Osteocyte (in vitro differentiated cells): ENCODE data around the gene VSX1. TPM values are rescaled to one million over a fixed set of nuclear protein-coding genes. Genes with fewer than 3 reads are reported as not detected.

Source experiments
- DNase-seq: peaks from one replicate; pipeline ENCODE4 v3.0.0; 2021; ENCODE audit warnings: mixed read lengths; ENCODE audit not compliant: unreplicated experiment; ENCODE audit errors: extremely low spot score
- H3K27ac Mint-ChIP-seq: one replicate; pipeline ENCODE4 v1.8.0; 2021; ENCODE audit warnings: mild to moderate bottlenecking, mixed read lengths; ENCODE audit not compliant: unreplicated experiment
- H3K27me3 Mint-ChIP-seq: one replicate; pipeline ENCODE4 v1.8.0; 2021; ENCODE audit warnings: mixed read lengths; ENCODE audit not compliant: unreplicated experiment
- H3K36me3 Mint-ChIP-seq: one replicate; pipeline ENCODE4 v1.8.0; 2021; ENCODE audit warnings: mixed read lengths; ENCODE audit not compliant: unreplicated experiment
- H3K4me1 Mint-ChIP-seq: one replicate; pipeline ENCODE4 v1.8.0; 2021; ENCODE audit warnings: mixed read lengths; ENCODE audit not compliant: unreplicated experiment
- H3K4me3 Mint-ChIP-seq: one replicate; pipeline ENCODE4 v1.8.0; 2021; ENCODE audit warnings: mild to moderate bottlenecking, moderate library complexity, mixed read lengths; ENCODE audit not compliant: unreplicated experiment
- H3K9me3 Mint-ChIP-seq: one replicate; pipeline ENCODE4 v1.8.0; 2021; ENCODE audit warnings: mixed read lengths; ENCODE audit not compliant: unreplicated experiment
- CTCF ChIP-seq: fragments of 200-600 bp; sonication (generic); IDR thresholded peaks from 2 replicates; pipeline ENCODE4 v1.5.0; 2021; ENCODE audit warnings: antibody characterized with exemption, mild to moderate bottlenecking, moderate library complexity
- total RNA-seq: library from RNA; stranded (reverse); gene quantifications from 2 replicates; pipeline ENCODE4 v1.2.1, GENCODE V29; 2021

The VSX1 gene
- total RNA-seq, 1 donor from 2014 or later: not detected

GRCh38 chr20:25065625-25066338, 16.2 kb downstream of the VSX1 start:
- peak; percentile 88 for TF ChIP-seq CTCF
- DNase-seq: no peak
- no peak overlapping the region for H3K27ac Mint-ChIP-seq
- H3K27me3 Mint-ChIP-seq: peaks cover 72% of the 10 kb centered on the region
- H3K9me3 Mint-ChIP-seq: no peaks in the 10 kb centered on the region
- no peaks in the 10 kb centered on the region for H3K36me3 Mint-ChIP-seq
- H3K4me1 Mint-ChIP-seq: no peaks in the 10 kb centered on the region
- no peak overlapping the region for H3K4me3 Mint-ChIP-seq

GRCh38 chr20:25065072-25065624, 16.8 kb downstream of the VSX1 start:
- Mint-ChIP-seq H3K9me3 (no peaks in the 10 kb centered on the region), H3K27me3 (peaks cover 74% of the 10 kb centered on the region), H3K36me3 (no peaks in the 10 kb centered on the region), H3K27ac (no peak overlapping the region), H3K4me3 (no peak overlapping the region), H3K4me1 (peaks cover 2% of the 10 kb centered on the region)
- no peak for DNase-seq
- TF ChIP-seq CTCF: no peak

- Mint-ChIP-seq H3K4me3 (no peak overlapping the region), H3K27me3 (peaks cover 73% of the 10 kb centered on the region), H3K27ac (no peak overlapping the region), H3K9me3 (no peaks in the 10 kb centered on the region), H3K36me3 (no peaks in the 10 kb centered on the region), H3K4me1 (peaks cover 2% of the 10 kb centered on the region)
- TF ChIP-seq CTCF: no peak
- no peak for DNase-seq
Measured at GRCh38 chr20:25064561-25065071, 17.3 kb downstream of the VSX1 start.

- Mint-ChIP-seq H3K4me3 (no peak overlapping the region), H3K36me3 (no peaks in the 10 kb centered on the region), H3K27ac (no peak overlapping the region), H3K27me3 (peaks cover 73% of the 10 kb centered on the region), H3K9me3 (no peaks in the 10 kb centered on the region), H3K4me1 (peaks cover 7% of the 10 kb centered on the region)
- no peak for DNase-seq
- no peak for TF ChIP-seq CTCF
Measured at GRCh38 chr20:25063981-25064380, 18.0 kb downstream of the VSX1 start.

- H3K9me3 Mint-ChIP-seq: no peaks in the 10 kb centered on the region
- H3K27me3 Mint-ChIP-seq: peaks cover 73% of the 10 kb centered on the region
- peaks cover 12% of the 10 kb centered on the region for H3K4me1 Mint-ChIP-seq
- no peaks in the 10 kb centered on the region for H3K36me3 Mint-ChIP-seq
- no peak overlapping the region for H3K27ac Mint-ChIP-seq
- no peak overlapping the region for H3K4me3 Mint-ChIP-seq
- DNase-seq: no peak
- TF ChIP-seq CTCF: no peak
Measured at GRCh38 chr20:25063546-25063945, 18.4 kb downstream of the VSX1 start.
